NCI-H1694 (cell line): ENCODE measurements around the gene TPP2.

Source experiments
- DNase-seq: peaks from one replicate; lab custom pipeline; 2025; lab: John Stamatoyannopoulos, UW

Gene TPP2

GRCh38 chr13:102596147-102597028 lies at the start of gene TPP2:
TSS of gene TPP2 (plus strand) at chr13:102596986. CDS start at chr13:102597039, 53 bp downstream.
- peak; percentile 98 for DNase-seq

DNA sequence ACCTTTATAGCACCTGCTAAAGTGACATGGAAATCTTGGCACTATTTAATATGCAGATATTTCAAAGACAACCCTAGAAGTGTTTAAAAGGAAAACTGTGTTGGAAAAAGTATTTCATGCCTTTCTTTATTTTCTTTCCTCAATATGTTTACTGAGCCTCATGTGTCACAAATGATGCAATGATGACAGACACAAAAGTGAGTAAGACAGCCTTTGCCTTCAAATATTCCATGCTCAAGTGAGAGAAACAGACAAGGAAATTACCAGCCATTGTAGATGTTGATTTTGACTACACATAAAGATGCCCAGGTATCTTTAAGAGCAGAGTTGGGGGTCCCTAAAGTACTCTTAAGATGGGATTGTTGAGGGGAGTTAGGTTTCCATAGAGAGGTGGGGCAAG lies 48.0 kb upstream of the TPP2 start:
- no peak for DNase-seq

DNA sequence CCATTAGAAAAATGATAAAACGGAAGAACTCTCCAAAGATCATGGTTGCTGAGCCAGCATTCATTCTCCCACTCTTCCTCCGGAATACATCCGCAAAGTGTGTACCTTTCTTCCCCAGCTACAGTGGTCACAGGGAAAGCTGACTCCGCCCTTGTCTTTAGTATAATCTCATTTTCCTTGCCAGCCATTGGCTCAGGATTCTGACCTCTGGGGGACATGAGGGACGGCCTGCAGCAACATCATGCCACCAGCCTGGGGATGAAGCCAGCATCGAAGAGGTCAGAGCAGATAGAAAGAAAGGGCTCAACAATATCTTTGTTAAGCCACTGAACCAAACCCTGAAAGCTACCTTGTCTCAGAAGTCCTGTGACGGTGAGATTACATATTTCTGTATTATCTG lies 46.3 kb upstream of the TPP2 start:
- DNase-seq = no peak

GRCh38 chr13:102555914-102556553 lies 40.8 kb upstream of the TPP2 start:
- peak; percentile 77 for DNase-seq

- DNase-seq = no peak
Observed at GRCh38 chr13:102556806-102557205, 40.0 kb upstream of the TPP2 start.

- no peak for DNase-seq
Observed at GRCh38 chr13:102558029-102558428, 38.8 kb upstream of the TPP2 start.

DNA sequence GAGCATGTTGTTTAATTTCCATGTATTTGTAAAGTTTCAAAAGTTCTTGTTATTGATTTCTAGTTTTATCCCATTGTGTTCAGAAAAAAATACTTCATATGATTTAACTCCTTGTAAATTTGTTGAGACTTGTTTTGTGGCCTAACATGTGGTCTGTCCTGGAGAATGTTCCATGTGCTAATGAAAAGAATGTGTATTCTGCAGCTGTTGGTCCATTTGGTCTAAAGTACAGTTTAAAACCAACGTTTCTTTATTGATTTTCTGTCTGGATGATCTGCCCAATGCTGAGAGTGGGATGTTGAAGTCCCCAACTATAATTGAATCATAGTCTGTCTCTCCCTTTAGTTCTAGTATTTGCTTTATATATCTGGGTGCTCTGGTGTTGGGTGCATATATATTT lies 34.9 kb upstream of the TPP2 start:
- DNase-seq = no peak

DNA sequence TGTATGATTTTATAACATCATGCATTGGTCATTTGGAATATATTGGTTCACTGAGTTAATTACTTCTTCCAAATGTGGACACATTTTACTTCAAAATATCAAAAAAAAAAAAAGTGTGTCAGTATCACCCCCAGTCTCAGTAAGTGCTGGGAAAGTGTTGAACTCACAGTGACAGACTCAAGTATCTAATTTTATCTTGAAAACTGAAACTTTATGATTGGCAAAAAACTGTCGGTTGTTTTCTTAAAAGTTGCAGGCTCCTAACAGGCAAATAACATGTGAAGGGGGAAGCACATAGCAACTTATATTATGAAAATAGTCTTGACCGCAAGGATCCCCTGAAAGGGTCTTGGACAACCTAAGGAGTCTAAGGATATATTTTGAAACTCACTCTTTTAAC lies 33.5 kb upstream of the TPP2 start:
- DNase-seq = no peak

- DNase-seq = no peak
Observed at GRCh38 chr13:102564564-102564963, 32.2 kb upstream of the TPP2 start.

- no peak for DNase-seq
Observed at GRCh38 chr13:102566513-102566912, 30.3 kb upstream of the TPP2 start.

GRCh38 chr13:102567857-102568256 lies 28.9 kb upstream of the TPP2 start:
- no peak for DNase-seq

GRCh38 chr13:102569488-102569887 lies 27.3 kb upstream of the TPP2 start:
- no peak for DNase-seq

GRCh38 chr13:102571075-102571474 lies 25.7 kb upstream of the TPP2 start:
- peak; percentile 24 for DNase-seq

DNA sequence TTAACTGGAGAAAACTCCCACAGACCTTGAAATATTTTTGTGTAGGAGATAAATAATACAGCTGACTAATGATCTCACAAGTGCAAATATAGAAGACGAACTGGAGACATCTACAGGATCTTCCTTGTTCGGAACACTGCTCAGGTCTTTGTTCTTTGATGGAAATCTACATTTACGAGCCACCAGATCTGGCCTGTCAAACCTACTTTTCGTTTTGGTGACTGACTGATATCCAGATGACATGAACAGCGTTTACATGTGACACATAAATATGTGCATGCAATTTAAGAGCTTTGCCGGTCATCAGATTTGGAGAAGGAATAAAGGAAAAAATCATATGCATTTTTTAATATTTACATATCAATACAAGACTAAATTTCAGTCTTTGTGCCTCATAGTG lies 24.5 kb upstream of the TPP2 start:
- DNase-seq = no peak

- peak; percentile 84 for DNase-seq
Observed at GRCh38 chr13:102580552-102581169, 16.1 kb upstream of the TPP2 start.

- no peak for DNase-seq
Observed at GRCh38 chr13:102582256-102582655, 14.5 kb upstream of the TPP2 start.

DNA sequence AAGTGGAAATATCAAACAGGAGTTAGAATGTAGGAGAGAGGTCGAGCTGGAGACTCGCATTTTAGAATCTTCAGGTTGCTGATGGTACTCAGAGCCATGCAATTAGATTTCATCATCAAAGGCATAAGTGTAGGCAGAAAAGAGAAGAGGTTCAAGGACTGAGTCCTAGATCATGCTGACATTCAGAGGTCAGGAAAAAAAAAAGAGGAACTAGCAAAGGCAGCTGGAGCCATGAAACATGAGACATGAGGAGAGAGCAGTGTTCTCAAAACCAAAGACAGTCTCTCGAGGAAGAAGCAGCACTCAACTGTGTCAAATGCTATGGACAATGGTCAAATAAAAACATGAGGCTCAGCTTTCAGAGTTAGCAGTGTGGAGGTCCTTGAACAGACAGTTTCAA lies 12.4 kb upstream of the TPP2 start:
- DNase-seq = no peak

DNA sequence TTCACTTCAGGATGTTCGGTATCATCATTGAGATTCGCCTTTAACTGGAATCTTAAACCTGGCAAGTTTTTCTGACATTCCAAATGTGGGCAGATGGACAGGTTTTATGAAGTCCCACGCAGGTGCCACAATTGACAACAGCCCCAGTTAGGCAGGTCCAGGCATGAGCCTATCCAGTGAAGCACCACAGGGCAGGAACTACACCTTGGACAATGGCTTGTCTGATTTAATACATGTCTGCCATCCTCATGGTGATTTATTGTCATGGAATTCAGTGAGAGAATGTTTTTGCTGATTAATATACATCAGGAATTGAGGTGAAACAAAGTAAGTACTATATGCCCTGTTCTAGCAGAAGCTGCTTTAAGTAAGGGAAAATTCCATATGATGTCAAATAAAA lies 10.2 kb upstream of the TPP2 start:
- DNase-seq = no peak

DNA sequence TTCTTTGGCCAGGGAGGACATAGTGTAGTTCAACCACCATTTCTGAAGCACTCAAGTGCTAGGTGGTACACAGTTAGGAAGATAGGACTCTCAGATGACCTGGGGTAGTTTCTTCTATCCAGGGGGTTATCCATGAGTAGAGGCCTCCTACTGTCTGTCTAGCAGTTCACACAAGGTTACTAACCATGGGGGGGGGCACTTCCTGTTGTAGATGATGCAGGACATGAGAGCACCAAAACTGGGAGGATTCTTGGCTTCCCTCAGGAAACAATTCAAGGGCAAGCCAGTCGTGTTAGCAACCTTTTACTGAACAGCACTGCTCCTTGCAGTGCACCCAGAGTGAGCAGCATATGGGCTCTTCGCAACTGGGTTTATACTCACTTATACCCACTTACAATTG lies 8.9 kb upstream of the TPP2 start:
- DNase-seq = no peak

DNA sequence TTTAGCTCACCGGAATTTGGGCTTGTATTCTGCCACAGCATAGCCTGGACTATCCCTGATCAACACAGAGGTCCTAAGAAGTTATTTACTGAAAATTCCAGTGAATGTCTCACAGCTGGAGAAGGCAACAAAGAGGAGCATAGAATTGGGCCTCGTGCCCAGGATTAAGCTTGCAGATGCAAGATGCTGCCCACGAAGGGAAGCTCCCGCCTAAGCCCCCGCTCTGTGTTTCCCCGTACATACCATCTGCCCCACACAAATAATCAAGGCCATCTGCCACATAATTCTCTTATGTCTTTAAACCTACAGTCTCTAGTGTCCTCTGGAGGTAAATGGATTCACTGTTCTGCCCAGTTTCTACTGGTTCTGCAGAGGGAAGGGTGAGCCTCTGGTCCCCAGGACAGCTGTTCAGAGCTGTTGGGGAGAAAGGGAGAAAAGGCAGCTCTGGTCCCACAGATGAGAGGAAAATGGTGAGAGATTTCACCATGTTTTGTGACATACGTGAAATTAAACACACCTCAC lies 7.4 kb upstream of the TPP2 start:
- peak; percentile 97 for DNase-seq

DNA sequence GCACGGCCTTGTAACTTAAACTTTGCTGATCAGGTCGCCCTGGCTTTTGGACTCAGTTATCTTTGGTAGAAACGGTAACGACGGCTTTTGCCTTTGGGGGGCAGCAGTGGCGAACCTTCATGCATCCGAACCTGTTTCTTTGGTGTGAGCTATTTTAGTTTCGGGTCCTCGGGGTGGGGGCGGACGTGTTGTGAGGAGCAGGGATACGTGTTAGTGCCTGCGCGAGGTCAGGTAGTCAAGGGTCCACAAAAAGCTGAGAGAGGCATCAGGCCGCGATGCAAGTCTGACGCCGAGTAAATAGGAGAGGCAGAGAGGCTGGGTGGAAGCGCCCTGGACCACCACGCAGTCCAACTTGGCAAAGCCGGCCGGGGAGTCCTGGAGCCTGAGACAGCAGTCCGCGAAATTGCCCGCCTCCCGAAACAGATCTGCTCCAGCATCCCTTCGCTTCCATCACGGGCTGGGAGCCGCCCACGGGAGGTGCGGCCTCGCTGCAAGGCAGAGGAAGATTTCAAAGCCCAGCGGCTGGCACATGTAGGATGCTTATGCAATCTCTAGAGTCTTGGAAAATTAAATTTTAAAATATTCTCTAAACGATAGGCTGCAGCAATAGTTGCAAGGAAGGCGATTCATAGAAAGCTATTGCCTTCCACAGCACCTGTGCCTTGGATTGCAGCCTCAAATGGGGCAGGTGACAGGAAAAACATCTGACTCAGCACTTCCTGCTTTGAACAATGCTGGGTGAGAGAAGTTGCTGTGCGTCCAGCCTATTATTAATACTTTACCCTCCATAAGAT lies 4.6 kb upstream of the TPP2 start:
- DNase-seq = peak; percentile 89

DNA sequence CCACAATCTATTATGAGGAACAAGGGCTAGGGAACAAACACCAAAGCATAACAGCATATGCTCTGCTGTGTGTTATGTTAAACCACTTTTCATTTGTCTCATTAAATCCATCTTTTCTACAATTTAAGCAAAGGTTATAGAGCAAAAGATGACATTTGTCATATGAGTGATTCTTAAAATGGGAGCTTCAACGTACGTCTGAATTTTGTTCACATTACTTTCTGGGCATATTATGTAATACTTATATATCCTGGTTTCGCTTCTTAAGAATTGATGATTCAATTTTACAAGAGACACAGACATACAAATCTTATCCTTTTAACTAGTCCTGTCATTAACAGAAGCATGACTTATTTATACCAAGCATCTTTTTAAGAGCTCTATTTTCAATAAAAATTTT lies 3.3 kb upstream of the TPP2 start:
- no peak for DNase-seq
